Common myeloid progenitor, CD34-positive (primary cell): ENCODE measurements around the gene CCDC12.

Experiments
- CTCF ChIA-PET: fragments of 350-600 bp; sonication (Branson Sonifier 250); formaldehyde crosslinking; loops from one replicate; lab custom pipeline; 2021; ENCODE audit warnings: antibody characterized with exemption; lab: Charles Lee
- POLR2A ChIA-PET: fragments of 350-600 bp; sonication (Branson Sonifier 250); formaldehyde crosslinking; loops from one replicate; lab custom pipeline; 2021; ENCODE audit warnings: antibody characterized with exemption; lab: Charles Lee
- DNase-seq, 3 donors: peaks; one replicate each; pipeline versions ENCODE4 v3.0.0 to v3.0.0-alpha.2; 2013
- H3K27ac ChIP-seq, 2 experiments: 1 replicate in 1 of 2; 2 replicates in 1 of 2; pipeline ENCODE4 v1.7.0; 2013; ENCODE audit warnings: inconsistent platforms in 2 of 2, low read length in 2 of 2, mild to moderate bottlenecking in 2 of 2, low read depth in 1 of 2, moderate library complexity in 1 of 2; ENCODE audit not compliant: severe bottlenecking in 2 of 2, insufficient read depth in 1 of 2, poor library complexity in 1 of 2
- H3K27me3 ChIP-seq, 5 experiments: replicated peaks in 2 of 5; 1 replicate in 3 of 5; 2 replicates in 2 of 5; pipeline versions ENCODE4 v1.6.1 to v1.7.0; 2013; ENCODE audit warnings: low read length in 4 of 5, mild to moderate bottlenecking in 2 of 5, moderate library complexity in 2 of 5, inconsistent platforms in 1 of 5; ENCODE audit not compliant: insufficient read depth in 5 of 5, control insufficient read depth in 4 of 5
- H3K36me3 ChIP-seq, 4 experiments: 1 replicate in 2 of 4; 2 replicates in 2 of 4; pipeline versions ENCODE4 v1.6.1 to v1.7.0; 2013; ENCODE audit warnings: low read length in 3 of 4, control low read depth in 1 of 4, mild to moderate bottlenecking in 1 of 4; ENCODE audit not compliant: control insufficient read depth in 4 of 4, insufficient read depth in 4 of 4
- H3K4me1 ChIP-seq, 4 experiments: 1 replicate in 3 of 4; 2 replicates in 1 of 4; pipeline versions ENCODE4 v1.6.1 to v1.7.1; 2013; ENCODE audit warnings: low read length in 3 of 4, mild to moderate bottlenecking in 3 of 4, control low read depth in 1 of 4, inconsistent platforms in 1 of 4, moderate library complexity in 1 of 4; ENCODE audit not compliant: control insufficient read depth in 4 of 4, insufficient read depth in 4 of 4; ENCODE audit errors: control extremely low read depth in 1 of 4
- H3K4me3 ChIP-seq, 7 experiments: 1 replicate in 4 of 7; 2 replicates in 3 of 7; pipeline versions ENCODE4 v1.5.1 to v1.7.0; 2013; ENCODE audit warnings: mild to moderate bottlenecking in 7 of 7, low read length in 6 of 7, moderate library complexity in 6 of 7, inconsistent platforms in 2 of 7, low read depth in 2 of 7, control low read depth in 1 of 7; ENCODE audit not compliant: insufficient read depth in 4 of 7, control insufficient read depth in 1 of 7; ENCODE audit errors: extremely low read depth in 1 of 7
- H3K9me3 ChIP-seq, 5 experiments: 1 replicate in 4 of 5; 2 replicates in 1 of 5; pipeline versions ENCODE4 v1.6.1 to v1.7.1; 2013; ENCODE audit warnings: low read length in 4 of 5, mild to moderate bottlenecking in 2 of 5, inconsistent platforms in 1 of 5, low read depth in 1 of 5, moderate library complexity in 1 of 5; ENCODE audit not compliant: control insufficient read depth in 4 of 5, insufficient read depth in 2 of 5; ENCODE audit errors: control extremely low read depth in 1 of 5
- WGBS: methylation state at CpG from one replicate; pipeline ENCODE4 v1.1.5; 2013; ENCODE audit not compliant: insufficient coverage; 5-methylcytosine and 5-hydroxymethylcytosine counted together

Gene CCDC12

DNA sequence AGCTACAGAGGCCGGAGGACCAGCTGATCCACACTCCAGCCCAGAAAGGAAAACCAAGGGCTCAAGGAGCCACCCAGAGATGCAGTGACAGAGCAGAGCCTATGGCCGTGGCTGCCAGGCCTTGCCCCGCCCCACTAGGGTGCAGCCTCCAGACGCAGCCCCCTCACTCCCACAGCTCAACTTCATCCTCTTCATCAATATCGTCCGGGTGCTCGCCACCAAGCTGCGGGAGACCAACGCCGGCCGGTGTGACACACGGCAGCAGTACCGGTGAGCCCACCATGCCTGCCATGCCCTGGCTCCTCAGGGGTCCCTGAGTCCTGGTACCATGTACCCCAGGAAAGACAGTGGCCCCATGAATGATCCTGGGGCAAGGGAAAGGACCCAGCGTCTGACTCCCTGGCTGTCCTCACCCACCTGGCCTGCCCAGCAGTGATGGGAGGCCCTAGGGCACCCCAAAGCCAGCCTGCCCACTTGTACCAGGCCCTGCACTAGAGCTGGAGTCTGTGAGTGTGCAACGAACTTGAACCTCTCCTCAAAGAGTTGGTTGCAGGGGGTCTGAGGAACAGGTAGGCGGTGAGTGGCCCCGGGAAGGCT, 74.9 kb downstream of the CCDC12 start:
- ChIA-PET CTCF (interaction anchor here (0.7 to 1.9 kb wide), 6 partner anchors 12 to 199 kb away, joined by 3 to 14 read pairs (median 4); no protein-coding TSS in a partner anchor), POLR2A (no interaction called here)
- Histone ChIP-seq H3K4me1 (peaks cover 0 to 15% (median 7%) of the 10 kb centered on the region in 4 experiments), H3K27me3 (peaks cover 0 to 19% (median 6%) of the 10 kb centered on the region in 5 experiments), H3K4me3 (no peak overlapping the region), H3K36me3 (no peaks in the 10 kb centered on the region), H3K9me3 (no peaks in the 10 kb centered on the region), H3K27ac (no peak overlapping the region)
- 96% methylated on average over 14 of the region's 17 CpGs for WGBS
- no peak for DNase-seq

- POLR2A ChIA-PET = no interaction called here
- Histone ChIP-seq H3K36me3 (no peaks in the 10 kb centered on the region), H3K27me3 (peaks cover 0 to 19% (median 6%) of the 10 kb centered on the region in 5 experiments), H3K9me3 (no peaks in the 10 kb centered on the region), H3K4me3 (no peak overlapping the region), H3K4me1 (peaks cover 0 to 15% (median 7%) of the 10 kb centered on the region in 4 experiments), H3K27ac (no peak overlapping the region)
- CTCF ChIA-PET = interaction anchor here (0.7 to 9.0 kb wide), 6 partner anchors 11 to 198 kb away, joined by 3 to 62 read pairs (median 6); no protein-coding TSS in a partner anchor
- no peak for DNase-seq
- WGBS = 85% methylated on average over 2 of the region's 3 CpGs
Observed at GRCh38 chr3:46901061-46901460, 75.5 kb downstream of the CCDC12 start.

DNA sequence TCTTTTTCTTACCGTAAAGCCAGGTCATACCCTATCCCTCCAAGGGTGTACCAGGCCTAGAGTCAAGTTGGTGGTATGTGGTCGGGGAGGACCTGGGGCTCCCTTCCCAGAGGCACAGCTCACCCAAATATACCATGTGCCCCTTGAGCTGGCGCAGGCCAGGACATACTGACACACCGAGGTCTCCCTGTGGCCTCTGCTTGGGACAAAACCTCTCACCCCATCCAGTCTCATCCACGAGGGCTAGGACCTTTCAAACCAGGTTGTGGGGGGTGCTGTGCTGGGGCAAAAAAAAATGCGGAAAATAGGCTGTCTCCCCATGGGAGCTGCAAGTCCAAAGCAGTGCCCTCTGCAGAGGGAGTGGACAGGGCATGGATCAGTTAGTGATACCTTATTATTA, 76.2 kb downstream of the CCDC12 start:
- no peaks in the 10 kb centered on the region for H3K36me3 ChIP-seq
- ChIA-PET POLR2A (no interaction called here), CTCF (interaction anchor here (1.4 to 9.0 kb wide), 4 partner anchors 10 to 36 kb away, joined by 3 to 62 read pairs (median 10); no protein-coding TSS in a partner anchor)
- H3K4me1 ChIP-seq = peaks cover 0 to 15% (median 7%) of the 10 kb centered on the region in 4 experiments
- 100% methylated on average over 3 of the region's 6 CpGs for WGBS
- H3K9me3 ChIP-seq = no peaks in the 10 kb centered on the region
- peaks cover 0 to 19% (median 6%) of the 10 kb centered on the region in 5 experiments for H3K27me3 ChIP-seq
- no peak overlapping the region for H3K27ac ChIP-seq
- no peak overlapping the region for H3K4me3 ChIP-seq
- DNase-seq = no peak

- DNase-seq = no peak
- ChIA-PET POLR2A (no interaction called here), CTCF (interaction anchor here (2.5 to 9.0 kb wide), 2 partner anchors 27 to 33 kb away, joined by 13 to 62 read pairs; no protein-coding TSS in a partner anchor)
- Histone ChIP-seq H3K9me3 (no peaks in the 10 kb centered on the region), H3K4me3 (no peak overlapping the region), H3K4me1 (peaks cover 0 to 15% (median 7%) of the 10 kb centered on the region in 4 experiments), H3K27ac (no peak overlapping the region), H3K36me3 (no peaks in the 10 kb centered on the region), H3K27me3 (peaks cover 0 to 19% (median 6%) of the 10 kb centered on the region in 5 experiments)
- 98% methylated on average over 4 of the region's 5 CpGs for WGBS
Observed at GRCh38 chr3:46900007-46900292, 76.6 kb downstream of the CCDC12 start.

- ChIA-PET POLR2A (interaction anchor here (0.6 kb wide), 1 partner anchor 58 kb away, joined by 3 read pairs; no protein-coding TSS in a partner anchor), CTCF (interaction anchor here (0.9 to 9.0 kb wide), 4 partner anchors 27 to 194 kb away, joined by 3 to 62 read pairs (median 9); no protein-coding TSS in a partner anchor)
- Histone ChIP-seq H3K4me3 (no peak overlapping the region), H3K36me3 (no peaks in the 10 kb centered on the region), H3K9me3 (no peaks in the 10 kb centered on the region), H3K4me1 (peaks cover 0 to 15% (median 7%) of the 10 kb centered on the region in 4 experiments), H3K27me3 (peaks cover 0 to 19% (median 6%) of the 10 kb centered on the region in 5 experiments), H3K27ac (no peak overlapping the region)
- no peak for DNase-seq
- 90% methylated on average over 20 of the region's 22 CpGs for WGBS
Observed at GRCh38 chr3:46899151-46900006, 77.2 kb downstream of the CCDC12 start.

DNA sequence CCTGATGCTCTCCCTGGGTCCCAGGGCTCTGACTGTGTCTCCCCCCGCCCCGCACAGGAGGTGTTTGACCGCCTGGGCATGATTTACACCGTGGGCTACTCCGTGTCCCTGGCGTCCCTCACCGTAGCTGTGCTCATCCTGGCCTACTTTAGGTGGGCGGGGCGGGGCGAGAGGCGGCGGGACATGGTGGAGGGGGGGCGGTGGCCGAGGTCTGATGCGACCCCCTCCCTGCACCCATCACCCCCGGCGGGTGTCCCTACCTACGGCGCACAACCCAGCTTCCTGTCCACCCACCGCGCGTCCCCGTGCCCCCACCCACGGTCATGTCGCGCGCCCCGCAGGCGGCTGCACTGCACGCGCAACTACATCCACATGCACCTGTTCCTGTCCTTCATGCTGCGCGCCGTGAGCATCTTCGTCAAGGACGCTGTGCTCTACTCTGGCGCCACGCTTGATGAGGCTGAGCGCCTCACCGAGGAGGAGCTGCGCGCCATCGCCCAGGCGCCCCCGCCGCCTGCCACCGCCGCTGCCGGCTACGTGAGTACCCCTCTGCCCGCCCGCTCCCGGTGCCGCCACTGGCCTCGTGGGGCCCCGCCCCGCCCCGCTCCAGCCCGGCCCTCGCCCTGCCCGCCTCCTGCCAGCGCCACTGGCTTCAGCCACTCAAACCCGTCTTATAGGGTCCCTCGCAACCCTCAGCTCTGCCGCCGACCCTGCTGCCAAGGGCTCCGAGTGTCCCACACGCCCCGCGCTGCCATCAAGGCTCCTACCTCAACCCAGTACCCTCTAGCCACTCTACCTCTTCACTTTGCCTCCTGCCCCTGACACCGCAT, 78.0 kb downstream of the CCDC12 start:
- peak in 2 of 3 donors; percentile 49 to 57 for DNase-seq
- CTCF ChIA-PET = interaction anchor here (0.9 to 9.0 kb wide), 5 partner anchors 26 to 193 kb away, joined by 3 to 62 read pairs (median 5); no protein-coding TSS in a partner anchor
- Histone ChIP-seq H3K4me3 (peak overlapping the region in 3 of 7 experiments; percentile 19 to 50 (median 28)), H3K27ac (no peak overlapping the region), H3K36me3 (no peaks in the 10 kb centered on the region), H3K4me1 (peaks cover 0 to 12% (median 6%) of the 10 kb centered on the region in 4 experiments), H3K9me3 (no peaks in the 10 kb centered on the region), H3K27me3 (peaks cover 0 to 19% (median 6%) of the 10 kb centered on the region in 5 experiments)
- POLR2A ChIA-PET = interaction anchor here (0.6 kb wide), 1 partner anchor 59 kb away, joined by 3 read pairs; no protein-coding TSS in a partner anchor
- WGBS = 14% methylated on average over 64 of the region's 71 CpGs
